ENCODE data around the gene RPL22L1. TPM values are rescaled to one million over a fixed set of nuclear protein-coding genes. Genes with fewer than 3 reads are reported as not detected.

The RPL22L1 gene
- total and polyA plus RNA-seq, 2 experiments from 2014 or later: 33.2 to 49.2 TPM

- DNase-seq (ENCODE audit: low read depth in 1 of 2, low spot score in 1 of 2): no peak
- no peak for TF ChIP-seq CTCF (IDR thresholded peaks at IDR 0.05; ENCODE audit: low read depth, low read length)
These were observed 6.2 kb downstream of the RPL22L1 start for GRCh38 chr3:170863816-170864215.

DNA sequence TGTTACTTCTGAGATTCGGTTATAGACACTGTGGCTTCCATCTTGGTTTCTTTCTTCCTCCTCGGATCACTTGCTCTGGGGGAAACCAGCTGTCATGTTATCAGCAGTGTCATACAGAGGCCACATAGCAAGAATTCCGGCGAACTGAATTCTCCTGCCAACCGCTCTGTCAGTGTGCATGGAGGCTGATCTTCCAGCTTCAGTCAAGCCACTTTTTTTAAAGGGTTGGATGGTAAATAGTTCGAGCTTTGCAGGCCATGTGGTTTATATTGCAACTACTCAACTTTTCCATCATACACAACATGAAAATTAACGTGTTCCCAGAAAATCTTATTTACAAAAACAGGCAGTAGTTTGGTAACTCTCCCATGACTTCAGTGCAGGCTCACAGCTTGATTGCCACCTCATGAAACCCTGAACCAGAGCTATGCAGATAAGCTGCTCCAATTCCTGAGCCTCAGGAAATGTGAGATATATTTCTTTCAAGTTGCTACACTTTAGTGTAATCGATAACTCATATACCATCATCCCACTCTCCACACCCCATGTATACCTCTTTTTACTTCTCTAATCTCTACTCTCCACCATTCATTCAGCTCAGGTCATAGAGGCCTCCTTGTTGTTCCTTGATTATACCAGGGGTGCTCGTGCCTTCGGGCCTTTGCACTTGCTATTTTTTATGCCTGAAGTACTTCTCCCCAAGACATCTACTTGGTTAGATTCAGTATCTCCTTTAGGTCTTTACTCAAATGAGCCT, 7.2 kb downstream of the RPL22L1 start:
- H3K4me3 ChIP-seq: no peak overlapping the region
- peaks cover 9% of the 10 kb centered on the region for H3K4me1 ChIP-seq (ENCODE audit: low read depth)
- peak overlapping the region; percentile 60 for H3K27ac ChIP-seq
- peaks cover 23% of the 10 kb centered on the region for H3K36me3 ChIP-seq
- no peak for TF ChIP-seq CTCF (IDR thresholded peaks at IDR 0.05; ENCODE audit: low read depth, low read length)
- DNase-seq (ENCODE audit: low read depth in 1 of 2, low spot score in 1 of 2): peak; percentile 39 to 47
- H3K9me3 ChIP-seq (ENCODE audit: low read depth): no peaks in the 10 kb centered on the region
- no peaks in the 10 kb centered on the region for H3K27me3 ChIP-seq

More at GRCh38 chr3:170863816-170864215, 6.2 kb downstream of the RPL22L1 start:
- H3K9me3 ChIP-seq (ENCODE audit: low read depth): no peaks in the 10 kb centered on the region
- H3K27me3 ChIP-seq: no peaks in the 10 kb centered on the region
- H3K4me1 ChIP-seq (ENCODE audit: low read depth): peaks cover 14% of the 10 kb centered on the region
- H3K27ac ChIP-seq: no peak overlapping the region
- H3K4me3 ChIP-seq: no peak overlapping the region
- H3K36me3 ChIP-seq: peaks cover 26% of the 10 kb centered on the region

- peaks cover 6% of the 10 kb centered on the region for H3K4me1 ChIP-seq (ENCODE audit: low read depth)
These were observed 11.4 kb downstream of the RPL22L1 start for GRCh38 chr3:170858599-170858998.

DNA sequence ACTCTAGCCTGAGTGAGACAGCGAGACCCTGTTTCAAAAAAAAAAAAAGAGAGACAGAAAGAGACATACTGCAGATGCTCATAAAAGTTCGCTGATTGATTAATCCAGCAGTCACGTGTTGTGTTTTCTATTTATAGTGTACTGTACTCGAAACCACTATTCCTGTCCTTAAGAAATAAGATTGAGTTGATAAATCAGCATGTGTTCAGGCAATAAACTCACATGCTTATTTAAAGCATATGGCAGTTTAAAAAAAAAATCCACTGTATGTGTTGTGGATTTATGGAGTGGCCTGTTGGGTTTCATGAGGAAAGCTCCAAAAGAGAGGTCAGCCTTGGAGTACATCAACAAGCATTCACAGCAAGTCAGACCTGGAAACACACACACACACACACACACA, 17.7 kb downstream of the RPL22L1 start:
- TF ChIP-seq CTCF (IDR thresholded peaks at IDR 0.05; ENCODE audit: low read depth, low read length): no peak
- Histone ChIP-seq H3K27me3 (no peaks in the 10 kb centered on the region), H3K9me3 (ENCODE audit: low read depth) (no peaks in the 10 kb centered on the region), H3K27ac (no peak overlapping the region), H3K36me3 (no peaks in the 10 kb centered on the region), H3K4me1 (ENCODE audit: low read depth) (no peaks in the 10 kb centered on the region), H3K4me3 (no peak overlapping the region)
- DNase-seq (ENCODE audit: low read depth in 1 of 2, low spot score in 1 of 2): no peak

More at GRCh38 chr3:170858599-170858998, 11.4 kb downstream of the RPL22L1 start:
- Histone ChIP-seq H3K36me3 (no peaks in the 10 kb centered on the region), H3K27ac (no peak overlapping the region), H3K4me3 (no peak overlapping the region), H3K27me3 (no peaks in the 10 kb centered on the region), H3K9me3 (ENCODE audit: low read depth) (no peaks in the 10 kb centered on the region)
- TF ChIP-seq CTCF (IDR thresholded peaks at IDR 0.05; ENCODE audit: low read depth, low read length): no peak
- DNase-seq (ENCODE audit: low read depth in 1 of 2, low spot score in 1 of 2): no peak

DNA sequence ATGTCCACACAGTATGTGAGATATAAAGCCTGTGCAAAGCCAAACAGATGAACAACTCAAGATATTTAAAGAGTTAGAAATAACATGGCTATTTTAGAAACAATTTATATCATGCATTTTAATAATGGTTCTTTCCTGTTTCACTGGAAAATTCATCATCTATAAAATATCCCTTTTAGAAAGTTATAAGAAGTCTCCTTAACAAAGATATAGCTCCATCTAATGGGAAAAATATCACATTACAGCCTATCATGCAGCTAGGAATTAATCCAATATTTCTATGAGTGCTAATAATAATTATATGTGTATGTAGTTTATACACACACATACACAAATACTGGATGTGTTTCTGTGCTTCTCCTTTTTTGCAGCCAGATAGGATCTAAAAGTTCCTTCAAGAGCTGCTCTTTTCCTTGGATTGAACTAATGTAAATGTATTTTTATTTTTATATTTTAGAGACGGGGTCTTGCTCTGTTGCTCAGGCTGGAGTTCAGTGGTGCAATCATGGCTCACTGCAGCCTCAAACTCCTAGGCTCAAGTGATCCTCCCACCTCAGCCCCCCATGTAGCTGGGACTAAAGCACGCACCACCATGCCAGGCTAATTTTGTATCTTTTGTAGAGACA, 21.6 kb downstream of the RPL22L1 start:
- H3K36me3 ChIP-seq: no peaks in the 10 kb centered on the region
- no peak overlapping the region for H3K4me3 ChIP-seq
- no peaks in the 10 kb centered on the region for H3K27me3 ChIP-seq
- peak in 1 of 2 donors; percentile 50 for DNase-seq (ENCODE audit: low read depth in 1 of 2, low spot score in 1 of 2)
- no peak overlapping the region for H3K27ac ChIP-seq
- H3K4me1 ChIP-seq (ENCODE audit: low read depth): no peaks in the 10 kb centered on the region
- no peaks in the 10 kb centered on the region for H3K9me3 ChIP-seq (ENCODE audit: low read depth)
- peak; percentile 52 for TF ChIP-seq CTCF (IDR thresholded peaks at IDR 0.05; ENCODE audit: low read depth, low read length)
